ENCODE results near the gene B4GAT1. TPM values are rescaled to one million over a fixed set of nuclear protein-coding genes. Genes with fewer than 3 reads are reported as not detected.
"Not testable (repeated sequence)": the region's sequence is repeated elsewhere in the genome, so short reads cannot be mapped to it uniquely, and the experiment has no call there.

B4GAT1 gene
- total RNA-seq, 2 experiments from 2014 or later: 7.9 to 8.7 TPM

GRCh38 chr11:66359662-66360087, 12.2 kb upstream of the B4GAT1 start:
- no peak for DNase-seq
- Mint-ChIP-seq H3K36me3 (peaks cover 2% of the 10 kb centered on the region), H3K4me3 (no peak overlapping the region), H3K27me3 (no peaks in the 10 kb centered on the region), H3K4me1 (no peaks in the 10 kb centered on the region), H3K9me3 (ENCODE audit: low read depth) (no peaks in the 10 kb centered on the region), H3K27ac (no peak overlapping the region)
- CTCF ChIA-PET: interaction anchor here (1.5 kb wide), 1 partner anchor 27 kb away, joined by 7 read pairs; no protein-coding TSS in a partner anchor
- no peak for ATAC-seq

GRCh38 chr11:66350560-66351235, 3.3 kb upstream of the B4GAT1 start:
- not testable (repeated sequence) for H3K27ac Mint-ChIP-seq; H3K27me3 Mint-ChIP-seq; DNase-seq; ATAC-seq; H3K9me3 Mint-ChIP-seq (ENCODE audit: low read depth); H3K4me3 Mint-ChIP-seq; H3K36me3 Mint-ChIP-seq
- peaks cover 22% of the 10 kb centered on the region for H3K4me1 Mint-ChIP-seq
- CTCF ChIA-PET: interaction anchor here (0.6 to 1.4 kb wide), 4 partner anchors 13 to 57 kb away, joined by 3 to 7 read pairs (median 4); no protein-coding TSS in a partner anchor

DNA sequence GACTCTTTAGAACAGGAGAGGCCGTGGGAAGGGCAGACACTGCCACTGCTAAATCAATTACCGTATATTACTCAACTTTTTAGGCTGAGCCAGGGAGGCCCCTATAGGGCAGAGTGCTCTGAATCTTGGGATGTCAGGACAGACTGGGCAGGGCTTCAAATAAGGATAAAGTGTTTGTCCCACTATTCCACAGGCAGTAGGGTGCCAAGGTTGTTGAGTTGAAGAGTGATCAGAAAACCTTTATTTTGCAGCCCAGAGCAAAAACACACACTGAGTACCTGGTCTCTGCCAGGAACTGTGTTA, 1.6 kb upstream of the B4GAT1 start:
- H3K27me3 Mint-ChIP-seq: no peaks in the 10 kb centered on the region
- ATAC-seq (no peak), DNase-seq (no peak)
- no peak overlapping the region for H3K4me3 Mint-ChIP-seq
- CTCF ChIA-PET: interaction anchor here (1.1 to 7.0 kb wide), 3 partner anchors 15 to 38 kb away, joined by 5 to 70 read pairs (median 7); no protein-coding TSS in a partner anchor
- H3K36me3 Mint-ChIP-seq: peaks cover 4% of the 10 kb centered on the region
- H3K9me3 Mint-ChIP-seq (ENCODE audit: low read depth): no peaks in the 10 kb centered on the region
- H3K27ac Mint-ChIP-seq: no peak overlapping the region
- peaks cover 35% of the 10 kb centered on the region for H3K4me1 Mint-ChIP-seq

- no peak for ATAC-seq
- CTCF ChIA-PET: interaction anchor here (0.6 to 7.0 kb wide), 13 partner anchors 12 to 296 kb away, joined by 3 to 72 read pairs (median 5); partner anchors contain the start of gene SLC29A2
- DNase-seq: no peak
- Mint-ChIP-seq H3K36me3 (peaks cover 3% of the 10 kb centered on the region), H3K9me3 (ENCODE audit: low read depth) (no peaks in the 10 kb centered on the region), H3K27me3 (no peaks in the 10 kb centered on the region), H3K4me3 (peak overlapping the region; percentile 77), H3K27ac (peak overlapping the region; percentile 95), H3K4me1 (peaks cover 47% of the 10 kb centered on the region)
Observed at GRCh38 chr11:66346476-66347424, 679 bp downstream of the B4GAT1 start.

- no peaks in the 10 kb centered on the region for H3K9me3 Mint-ChIP-seq (ENCODE audit: low read depth)
- H3K4me1 Mint-ChIP-seq: peaks cover 47% of the 10 kb centered on the region
- H3K36me3 Mint-ChIP-seq: peaks cover 10% of the 10 kb centered on the region
- CTCF ChIA-PET: interaction anchor here (1.6 to 7.0 kb wide), 7 partner anchors 10 to 62 kb away, joined by 5 to 72 read pairs (median 9); partner anchors contain the start of gene RIN1
- ATAC-seq: no peak
- no peaks in the 10 kb centered on the region for H3K27me3 Mint-ChIP-seq
- H3K4me3 Mint-ChIP-seq: peak overlapping the region; percentile 95
- no peak for DNase-seq
- peak overlapping the region; percentile 95 for H3K27ac Mint-ChIP-seq
Observed at GRCh38 chr11:66345316-66345649, 2.1 kb downstream of the B4GAT1 start.

DNA sequence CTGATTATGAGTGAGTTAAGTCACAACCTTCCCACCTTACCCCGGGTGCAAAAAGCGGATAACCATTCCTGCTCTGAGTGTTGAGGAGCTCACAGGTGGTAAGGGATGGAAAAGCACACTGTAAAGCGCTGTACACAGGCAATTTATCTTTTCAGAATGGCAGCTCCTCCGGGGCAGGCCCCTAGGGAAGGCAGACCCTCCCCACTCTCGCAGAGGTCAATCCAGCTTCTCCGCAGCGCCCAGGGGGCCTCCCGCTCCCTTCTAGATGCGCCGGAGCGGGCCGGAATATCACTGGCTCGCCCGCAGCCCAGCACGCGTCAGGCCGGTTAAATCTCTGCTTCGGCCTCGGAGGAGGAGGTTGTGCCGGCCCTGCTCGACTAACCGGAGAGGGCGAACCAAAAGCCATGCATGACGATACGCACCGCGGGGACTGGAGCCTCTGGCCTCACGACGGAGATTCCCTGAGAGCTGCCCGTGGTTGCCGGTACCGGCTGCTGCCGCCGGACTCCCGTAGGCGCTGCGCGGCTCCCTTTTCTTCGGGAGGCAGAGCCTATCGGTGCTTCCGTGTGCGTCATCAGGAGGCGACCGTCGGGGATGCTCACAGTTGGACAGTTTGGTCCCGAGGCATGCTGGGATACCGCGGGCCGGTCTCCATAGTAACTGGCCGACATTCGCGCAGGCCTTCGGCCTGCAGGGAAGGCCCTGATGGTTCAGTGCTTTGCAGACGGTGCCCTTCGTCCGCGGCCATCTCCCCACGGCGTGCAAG, 2.7 kb downstream of the B4GAT1 start, which contains the start of gene BRMS1:
TSS of gene BRMS1 (minus strand) at position 555 of the 766 bp plus-strand sequence. CDS start 2,870 bp downstream, outside the sequence.
- Mint-ChIP-seq H3K4me1 (peaks cover 47% of the 10 kb centered on the region), H3K9me3 (ENCODE audit: low read depth) (no peaks in the 10 kb centered on the region), H3K4me3 (peak within 1 kb of the TSS; percentile 95), H3K27me3 (no peaks in the 10 kb centered on the region), H3K36me3 (peaks cover 10% of the 10 kb centered on the region), H3K27ac (peak within 1 kb of the TSS; percentile 95)
- ATAC-seq (peak; percentile 81), DNase-seq (peak; percentile 99)
- CTCF ChIA-PET: interaction anchor here (1.1 to 7.0 kb wide), 8 partner anchors 10 to 62 kb away, joined by 3 to 72 read pairs (median 7); partner anchors contain the start of gene RIN1

DNA sequence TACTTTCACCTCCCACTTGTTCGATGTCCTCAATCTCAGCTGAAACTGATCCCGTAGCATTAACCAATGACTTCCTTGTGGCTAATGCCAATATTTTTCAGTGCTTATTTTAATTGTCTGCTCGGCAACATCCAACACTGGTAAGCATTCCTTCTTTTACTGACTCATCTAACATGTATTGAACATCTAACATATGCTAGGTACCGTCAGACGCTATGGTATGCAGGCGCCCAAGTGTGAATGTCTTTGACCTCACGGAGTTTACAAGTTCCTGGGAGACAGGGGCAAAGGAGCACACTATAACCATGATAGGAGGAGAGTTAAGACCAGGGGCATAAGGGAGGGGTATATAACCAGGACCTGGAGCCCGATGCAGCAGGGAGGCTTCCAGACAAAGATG, 4.3 kb downstream of the B4GAT1 start:
- CTCF ChIA-PET: interaction anchor here (1.2 to 7.0 kb wide), 8 partner anchors 8 to 563 kb away, joined by 3 to 72 read pairs (median 4); partner anchors contain the start of gene RIN1
- H3K27ac Mint-ChIP-seq: peak overlapping the region; percentile 13
- no peaks in the 10 kb centered on the region for H3K9me3 Mint-ChIP-seq (ENCODE audit: low read depth)
- H3K36me3 Mint-ChIP-seq: peaks cover 15% of the 10 kb centered on the region
- peak overlapping the region; percentile 95 for H3K4me3 Mint-ChIP-seq
- H3K27me3 Mint-ChIP-seq: no peaks in the 10 kb centered on the region
- peaks cover 51% of the 10 kb centered on the region for H3K4me1 Mint-ChIP-seq
- no peak for ATAC-seq
- DNase-seq: no peak

DNA sequence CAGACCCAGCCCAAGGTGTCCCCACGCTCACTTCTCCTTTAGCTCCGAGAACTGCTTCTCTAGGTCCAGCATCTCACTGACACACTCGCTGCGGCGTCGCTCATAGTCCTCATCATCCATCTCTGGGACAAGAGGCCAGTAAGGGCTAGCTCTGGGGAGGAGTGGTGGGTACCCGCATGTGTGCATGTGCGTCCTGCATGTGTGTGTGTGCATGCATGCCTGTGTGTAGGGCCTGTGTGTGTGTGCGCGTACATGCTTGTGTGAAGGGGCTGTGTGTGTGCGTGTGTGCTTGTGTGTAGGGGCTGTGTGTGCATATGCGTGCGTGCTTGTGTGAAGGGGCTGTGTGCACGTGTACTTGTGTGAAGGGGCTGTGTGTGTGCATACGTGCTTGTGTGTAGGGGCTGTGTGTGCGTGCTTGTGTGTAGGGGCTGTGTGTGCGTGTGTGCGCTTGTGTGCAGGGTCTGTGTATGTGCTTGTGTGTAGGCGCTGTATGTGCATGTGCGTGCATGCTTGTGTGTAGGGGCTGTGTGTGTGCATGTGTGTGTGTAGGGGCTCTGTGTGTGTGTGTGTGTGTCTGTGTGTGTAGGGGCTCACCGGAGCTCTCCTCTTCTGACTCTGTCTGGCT, 5.8 kb downstream of the B4GAT1 start:
- no peak for DNase-seq
- H3K36me3 Mint-ChIP-seq: peaks cover 25% of the 10 kb centered on the region
- no peak for ATAC-seq
- CTCF ChIA-PET: interaction anchor here (4.2 to 6.9 kb wide), 2 partner anchors 29 kb away, joined by 26 to 72 read pairs; no protein-coding TSS in a partner anchor
- H3K9me3 Mint-ChIP-seq (ENCODE audit: low read depth): no peaks in the 10 kb centered on the region
- H3K4me3 Mint-ChIP-seq: no peak overlapping the region
- no peaks in the 10 kb centered on the region for H3K27me3 Mint-ChIP-seq
- H3K4me1 Mint-ChIP-seq: peaks cover 60% of the 10 kb centered on the region
- H3K27ac Mint-ChIP-seq: no peak overlapping the region

- no peaks in the 10 kb centered on the region for H3K9me3 Mint-ChIP-seq (ENCODE audit: low read depth)
- H3K27me3 Mint-ChIP-seq: no peaks in the 10 kb centered on the region
- H3K4me1 Mint-ChIP-seq: peaks cover 61% of the 10 kb centered on the region
- CTCF ChIA-PET: interaction anchor here (4.2 kb wide), 1 partner anchor 29 kb away, joined by 26 read pairs; no protein-coding TSS in a partner anchor
- H3K4me3 Mint-ChIP-seq: no peak overlapping the region
- no peak overlapping the region for H3K27ac Mint-ChIP-seq
- no peak for ATAC-seq
- H3K36me3 Mint-ChIP-seq: peaks cover 26% of the 10 kb centered on the region
- DNase-seq: no peak
Observed at GRCh38 chr11:66340596-66341501, 6.6 kb downstream of the B4GAT1 start.

DNA sequence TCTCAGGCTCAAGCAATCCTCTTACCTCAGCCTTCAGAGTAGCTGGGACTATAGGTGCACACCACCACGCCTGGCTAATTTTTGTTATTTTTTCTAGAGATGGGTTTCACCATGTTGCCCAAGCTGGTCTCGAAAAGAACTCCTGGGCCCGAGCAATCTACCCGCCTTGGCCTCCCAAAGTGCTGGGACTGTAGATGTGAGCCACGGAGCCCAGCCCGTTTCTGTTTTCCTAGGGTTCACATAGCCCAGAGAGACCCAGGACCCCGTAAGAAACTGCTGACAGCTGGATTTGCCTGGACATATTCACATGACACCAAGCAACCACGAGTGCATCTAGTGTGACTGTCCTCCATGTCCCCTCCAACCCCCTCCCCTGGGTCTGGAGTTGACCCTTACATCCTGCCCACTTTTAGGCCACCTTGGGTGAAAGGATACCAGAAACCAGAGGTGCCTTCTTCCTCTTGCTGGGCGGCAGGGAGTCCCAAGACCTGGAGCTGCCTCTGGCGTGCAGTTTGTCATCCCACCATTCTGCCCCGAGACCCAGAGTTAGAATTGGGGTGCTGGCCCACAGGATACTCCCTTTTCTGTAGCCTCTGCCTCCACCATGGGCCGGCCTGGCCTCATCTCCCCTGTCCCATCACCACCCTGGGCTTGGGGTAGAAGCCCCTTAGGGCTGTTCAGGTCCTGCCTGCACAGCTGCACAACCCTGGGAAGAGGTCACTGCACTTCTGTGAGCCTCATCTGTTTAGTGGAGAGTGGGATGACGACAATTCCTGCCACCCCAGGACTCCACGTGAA, 7.5 kb downstream of the B4GAT1 start:
- Mint-ChIP-seq H3K4me3 (no peak overlapping the region), H3K27ac (no peak overlapping the region), H3K27me3 (no peaks in the 10 kb centered on the region), H3K4me1 (peaks cover 57% of the 10 kb centered on the region), H3K36me3 (peaks cover 26% of the 10 kb centered on the region), H3K9me3 (ENCODE audit: low read depth) (no peaks in the 10 kb centered on the region)
- ATAC-seq (no peak), DNase-seq (no peak)
- CTCF ChIA-PET: interaction anchor here (1.4 to 4.2 kb wide), 2 partner anchors 11 to 28 kb away, joined by 5 to 26 read pairs; no protein-coding TSS in a partner anchor

DNA sequence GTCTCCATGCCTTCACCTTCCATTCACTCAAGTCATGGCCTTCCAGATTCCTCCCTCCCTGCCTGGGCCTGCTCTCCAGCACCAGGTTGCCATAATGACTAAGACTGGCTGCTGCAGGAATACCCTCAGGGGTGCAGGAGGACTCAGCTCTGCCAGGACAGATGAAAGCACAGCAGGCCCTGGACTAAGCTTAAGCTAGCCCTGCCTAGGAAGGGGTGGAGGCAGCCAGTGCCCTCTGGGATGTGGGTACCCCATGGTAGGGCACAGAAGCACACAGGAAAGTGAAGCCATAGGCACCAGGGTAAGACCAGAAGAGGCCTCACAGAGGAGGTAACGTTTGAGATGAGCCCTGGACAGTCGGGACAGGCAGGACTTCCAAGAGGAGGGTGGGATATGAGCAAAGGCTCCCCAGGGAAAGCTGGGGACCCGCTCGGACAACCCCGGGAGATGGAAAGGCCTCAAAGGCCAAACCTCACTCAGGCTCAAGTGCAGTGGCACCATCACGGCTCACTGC, 8.2 kb downstream of the B4GAT1 start:
- H3K9me3 Mint-ChIP-seq (ENCODE audit: low read depth): no peaks in the 10 kb centered on the region
- H3K27me3 Mint-ChIP-seq: no peaks in the 10 kb centered on the region
- no peak overlapping the region for H3K4me3 Mint-ChIP-seq
- CTCF ChIA-PET: interaction anchor here (1.4 to 4.2 kb wide), 2 partner anchors 10 to 27 kb away, joined by 5 to 26 read pairs; no protein-coding TSS in a partner anchor
- no peak overlapping the region for H3K27ac Mint-ChIP-seq
- no peak for ATAC-seq
- DNase-seq: no peak
- H3K4me1 Mint-ChIP-seq: peaks cover 52% of the 10 kb centered on the region
- peaks cover 26% of the 10 kb centered on the region for H3K36me3 Mint-ChIP-seq

Data from activated CD8-positive, alpha-beta memory T cell treated with anti-CD3 and anti-CD28 coated beads, Interleukin-2, amount 10 ng/mL, durations not matched to agents 7 days and 5 days (primary cell).